HL-60/S4 treated with phorbol 12-myristate 13-acetate at 8.2 ng/mL for 4 days and 3 days (cell line): ENCODE data around the gene UBXN6.

Source experiments
- in situ Hi-C: fragments of 300-500 bp; cut with MboI; formaldehyde crosslinking; loops from 2 replicates; pipeline ENCODE4 v1.15.0; 2022; ENCODE audit warnings: low sequenced_read_pairs

The UBXN6 gene

DNA sequence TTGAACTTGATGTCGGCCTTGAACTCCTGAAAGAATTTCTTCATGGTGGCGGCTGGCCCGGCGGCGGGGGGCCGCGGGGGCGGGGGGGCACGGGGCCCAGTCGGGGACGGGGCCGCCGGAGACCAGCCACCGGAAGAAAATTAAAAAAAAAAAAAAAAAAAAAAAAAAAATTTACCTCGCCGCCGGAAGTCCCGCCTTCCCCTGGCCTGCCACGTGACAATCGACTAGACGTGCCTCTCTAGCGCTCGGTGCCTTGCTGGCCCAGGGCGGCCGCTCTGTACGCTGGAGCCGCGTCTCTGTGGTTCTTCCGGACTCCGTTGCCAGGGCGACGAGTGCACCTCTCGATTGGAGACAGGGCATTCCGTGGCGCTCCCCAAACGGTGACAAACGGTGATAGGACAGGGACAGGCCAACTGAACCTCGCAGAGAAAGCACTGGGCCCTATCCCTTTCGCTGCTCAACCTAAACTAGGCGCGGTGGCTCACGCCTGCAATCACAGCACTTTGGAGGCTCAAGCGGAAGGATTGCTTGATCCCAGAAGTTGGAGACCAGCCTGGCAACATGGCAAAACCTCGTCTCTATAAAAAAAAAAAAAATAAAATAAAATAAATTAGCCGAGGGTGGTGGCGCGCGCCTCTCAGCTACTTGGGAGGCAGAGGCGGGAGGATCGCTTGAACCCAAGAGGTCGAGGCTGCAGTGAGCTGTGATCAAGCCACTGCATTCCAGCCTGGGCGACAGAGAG lies at the start of gene UBXN6:
Gene UBXN6, minus strand, starts transcription at position 141 of the 742 bp plus-strand sequence. Its CDS starts 97 bp downstream, at position 44.
- in situ Hi-C loops: no loop called here

GRCh38 chr19:4507150-4507452 lies 49.5 kb upstream of the UBXN6 start:
- in situ Hi-C loops: no loop called here

DNA sequence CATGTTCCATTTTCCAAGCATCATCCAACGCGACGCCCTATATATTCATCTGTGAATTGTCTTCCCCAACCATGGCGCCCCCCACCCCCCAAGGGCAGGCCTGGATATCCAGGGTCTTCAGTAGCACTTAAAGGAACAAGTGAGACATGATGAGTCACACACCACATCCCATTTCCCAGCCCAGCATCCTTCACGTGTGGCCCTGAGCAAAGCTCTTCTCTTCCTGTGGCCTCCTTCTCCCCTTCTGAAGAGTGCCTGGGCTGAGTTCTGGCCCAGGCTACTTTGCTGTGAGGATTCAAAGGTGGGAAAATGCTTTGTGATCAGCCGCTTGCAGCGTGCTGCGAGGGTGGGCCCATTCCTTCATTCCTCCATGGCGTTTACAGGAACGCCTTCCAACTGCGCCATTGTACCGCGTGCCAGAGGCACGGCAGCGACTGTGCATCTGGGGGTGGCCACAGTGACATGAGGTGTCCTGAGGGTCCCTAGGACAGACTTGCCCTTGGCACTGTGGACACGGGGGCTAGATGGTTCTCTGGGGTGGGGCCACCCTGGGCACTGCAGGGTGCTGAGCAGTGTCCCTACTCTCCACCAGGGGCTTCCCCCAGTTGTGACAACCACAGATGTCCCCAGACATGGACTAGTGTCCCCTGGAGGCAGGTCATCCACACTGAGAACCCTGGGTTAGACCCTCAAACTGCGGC lies 49.0 kb upstream of the UBXN6 start:
- in situ Hi-C loops: no loop called here

DNA sequence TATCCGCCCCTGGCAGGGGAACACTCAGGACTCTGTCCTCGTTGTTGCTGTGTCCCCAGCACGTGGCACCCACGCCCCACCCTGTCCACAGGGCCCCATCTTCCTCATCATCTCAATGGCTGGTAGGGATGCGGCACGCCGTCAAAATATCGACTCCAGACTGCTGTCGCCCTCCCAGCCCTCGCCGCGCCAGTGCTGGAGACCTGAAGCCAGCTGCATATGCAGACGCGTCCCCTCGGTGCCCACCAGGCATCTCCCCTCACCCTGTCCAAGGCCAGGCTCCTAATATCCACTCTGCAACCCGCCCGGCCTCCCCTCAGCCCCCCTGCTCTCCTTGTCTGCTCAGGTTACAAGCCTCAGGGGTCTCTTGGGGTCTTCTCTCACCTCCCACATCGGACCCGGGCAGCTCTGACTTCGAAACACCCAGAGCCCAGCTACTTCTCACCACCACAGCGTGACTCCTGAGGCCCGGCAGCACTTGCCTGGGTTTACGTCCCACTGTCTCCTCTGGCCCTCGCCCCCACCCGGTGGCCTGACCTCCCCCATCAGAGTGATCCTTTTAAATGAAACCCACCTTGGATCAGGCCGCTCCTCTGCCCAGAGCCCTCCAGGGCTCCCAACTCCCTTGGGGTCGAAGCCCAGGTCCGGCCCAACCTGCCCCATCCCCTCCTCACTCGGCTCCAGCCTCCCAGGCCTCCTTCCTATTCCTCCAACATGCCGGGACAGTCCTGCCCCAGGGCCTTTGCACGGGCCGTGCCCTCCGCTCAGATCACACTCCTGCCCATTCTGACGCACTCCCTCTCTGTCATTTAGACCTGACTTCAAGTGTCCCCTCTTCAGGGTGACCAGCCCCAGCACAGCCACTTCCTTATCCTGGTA lies 48.2 kb upstream of the UBXN6 start:
- in situ Hi-C loops: no loop called here

DNA sequence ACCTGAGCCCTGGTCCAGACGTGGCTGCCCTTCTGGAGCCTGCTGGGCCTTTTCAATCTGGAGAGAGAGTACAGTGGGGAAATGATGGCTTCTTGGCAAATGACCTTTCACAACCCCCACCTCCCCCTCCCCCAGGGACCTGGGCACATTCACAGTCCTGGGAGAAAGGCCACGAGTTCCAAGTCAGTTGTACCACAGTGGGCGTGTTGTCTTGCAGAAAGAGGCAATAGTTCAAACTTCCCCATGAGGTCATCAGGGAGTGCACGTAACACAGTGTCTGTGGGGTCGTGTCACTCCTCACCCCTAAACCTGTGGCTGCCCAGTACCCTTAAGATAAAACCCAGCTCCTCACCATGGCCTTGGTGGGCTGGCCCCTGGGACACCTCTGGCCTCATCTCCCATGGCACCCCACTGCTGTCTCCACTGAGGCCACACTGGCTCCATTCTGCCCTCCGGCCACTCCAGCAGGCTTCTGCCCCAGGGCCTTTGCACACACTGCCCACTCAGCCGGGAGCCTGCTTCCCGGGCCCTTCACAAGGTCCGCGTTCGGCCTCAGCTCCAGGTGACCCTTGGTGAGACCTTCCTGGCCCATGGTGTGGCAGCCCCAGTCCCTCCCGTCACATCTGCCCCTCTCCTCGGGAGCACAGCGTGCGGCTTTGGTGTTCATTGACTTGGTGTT lies 47.4 kb upstream of the UBXN6 start:
- in situ Hi-C loops: no loop called here

DNA sequence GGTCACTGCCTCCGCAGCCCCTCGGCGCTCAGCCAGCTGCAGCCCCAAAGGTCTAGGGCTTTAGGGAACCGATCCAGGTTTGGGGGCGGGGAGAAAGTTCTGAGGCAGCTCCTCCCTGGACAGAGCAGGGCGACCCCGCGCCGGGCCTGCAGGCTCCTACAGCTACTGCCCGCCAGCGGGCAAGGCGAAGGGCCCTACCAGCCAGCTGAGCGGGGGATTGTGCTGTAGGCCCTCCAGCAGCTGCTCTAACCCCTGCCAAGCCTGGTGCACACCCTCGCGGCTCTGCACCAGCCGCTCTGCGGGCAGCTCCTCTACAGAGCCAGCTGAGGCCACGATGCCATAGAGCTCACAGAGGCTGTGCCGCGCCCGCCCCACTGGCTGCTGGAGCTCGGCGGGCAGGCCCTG lies 46.7 kb upstream of the UBXN6 start:
- in situ Hi-C loops: no loop called here

DNA sequence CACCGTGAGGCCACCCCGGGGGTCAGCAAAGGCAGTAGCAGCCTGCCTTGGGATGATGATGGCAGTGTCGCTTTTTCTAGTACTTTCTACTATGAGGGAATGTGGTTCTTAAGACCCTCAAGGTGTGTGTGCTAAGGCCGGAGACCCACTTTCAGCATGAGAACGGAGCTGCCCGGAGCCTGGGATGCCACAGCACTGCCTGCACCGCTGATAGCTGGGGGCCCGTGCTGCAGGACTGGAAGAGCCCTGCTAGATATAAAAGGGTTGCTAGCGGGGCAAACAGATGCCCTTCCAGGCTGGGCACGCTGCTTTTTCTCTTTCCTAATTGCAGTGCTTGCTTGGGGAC lies 46.2 kb upstream of the UBXN6 start:
- in situ Hi-C loops: no loop called here

- in situ Hi-C loops: no loop called here
Measured at GRCh38 chr19:4503132-4503824, 45.7 kb upstream of the UBXN6 start.

- in situ Hi-C loops: no loop called here
Measured at GRCh38 chr19:4502282-4503131, 44.9 kb upstream of the UBXN6 start.

- in situ Hi-C loops: no loop called here
Measured at GRCh38 chr19:4501691-4502090, 44.1 kb upstream of the UBXN6 start.

DNA sequence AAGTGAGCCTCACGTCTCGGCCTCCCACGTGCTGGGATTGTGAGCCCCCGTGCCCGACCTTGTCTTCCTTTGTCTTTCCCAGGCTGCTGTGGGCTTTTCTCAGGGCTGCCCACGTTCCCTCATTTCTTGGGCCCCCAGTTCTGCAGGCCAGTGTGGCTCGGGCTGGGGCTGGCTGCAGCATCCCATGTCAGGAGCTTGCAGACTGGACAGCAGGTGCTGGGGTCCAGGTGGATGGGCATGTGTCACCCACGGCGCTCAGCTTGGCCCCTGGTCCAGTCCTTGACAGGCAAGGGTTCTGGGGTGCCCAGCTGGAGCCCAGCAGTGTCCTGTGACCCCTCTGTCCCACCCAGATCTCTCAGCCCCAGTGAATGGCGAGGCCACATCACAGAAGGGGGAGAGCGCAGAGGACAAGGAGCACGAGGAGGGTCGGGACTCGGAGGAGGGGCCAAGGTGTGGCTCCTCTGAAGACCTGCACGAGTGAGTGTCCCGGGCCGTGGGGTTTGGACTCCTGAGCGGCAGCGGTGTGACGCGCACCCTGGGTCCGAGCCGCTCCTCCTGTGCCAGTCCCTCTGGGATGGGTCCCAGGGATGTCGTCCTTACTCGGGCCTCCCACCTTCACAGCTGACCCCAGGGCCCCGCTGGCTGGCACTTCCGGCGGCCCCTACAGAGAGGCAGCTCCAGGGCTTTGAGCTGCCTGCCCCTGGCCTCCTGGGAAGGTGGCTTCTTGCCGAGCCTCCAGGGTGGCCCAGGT lies 43.4 kb upstream of the UBXN6 start:
- in situ Hi-C loops: no loop called here

DNA sequence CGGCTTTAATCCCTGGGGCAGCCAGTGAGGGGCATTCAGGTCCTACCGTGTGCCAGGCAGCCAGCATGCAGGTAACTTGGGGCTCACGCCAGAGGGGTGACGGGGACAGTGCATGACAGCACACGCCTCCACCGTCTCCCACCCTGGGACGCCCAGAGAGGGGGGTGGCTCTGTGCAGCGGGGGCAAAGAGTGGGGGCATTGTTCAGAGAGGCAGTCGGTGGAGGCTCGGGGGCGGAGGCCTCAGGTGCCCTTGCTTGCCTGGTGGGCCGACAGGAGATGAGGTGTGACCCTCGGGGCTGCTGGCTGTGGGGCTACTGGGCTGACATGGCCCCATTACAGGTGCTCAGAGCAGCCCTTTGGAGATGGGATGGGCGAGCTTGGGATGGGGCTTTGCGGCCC lies 42.3 kb upstream of the UBXN6 start:
- in situ Hi-C loops: no loop called here

DNA sequence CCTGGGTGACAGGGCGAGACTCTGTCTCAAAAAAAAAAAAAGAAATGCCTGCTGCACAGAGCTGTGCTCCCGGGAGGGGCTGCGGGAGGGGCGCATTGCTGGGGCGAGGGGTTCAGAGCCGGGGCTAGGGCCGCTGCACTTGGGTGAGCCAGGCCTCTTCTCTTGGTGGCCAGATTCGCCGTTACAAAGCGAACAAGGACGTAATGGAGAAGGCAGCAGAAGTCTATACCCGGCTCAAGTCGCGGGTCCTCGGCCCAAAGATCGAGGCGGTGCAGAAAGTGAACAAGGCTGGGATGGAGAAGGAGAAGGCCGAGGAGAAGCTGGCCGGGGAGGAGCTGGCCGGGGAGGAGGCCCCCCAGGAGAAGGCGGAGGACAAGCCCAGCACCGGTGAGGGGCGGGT lies 41.7 kb upstream of the UBXN6 start:
- in situ Hi-C loops: no loop called here

DNA sequence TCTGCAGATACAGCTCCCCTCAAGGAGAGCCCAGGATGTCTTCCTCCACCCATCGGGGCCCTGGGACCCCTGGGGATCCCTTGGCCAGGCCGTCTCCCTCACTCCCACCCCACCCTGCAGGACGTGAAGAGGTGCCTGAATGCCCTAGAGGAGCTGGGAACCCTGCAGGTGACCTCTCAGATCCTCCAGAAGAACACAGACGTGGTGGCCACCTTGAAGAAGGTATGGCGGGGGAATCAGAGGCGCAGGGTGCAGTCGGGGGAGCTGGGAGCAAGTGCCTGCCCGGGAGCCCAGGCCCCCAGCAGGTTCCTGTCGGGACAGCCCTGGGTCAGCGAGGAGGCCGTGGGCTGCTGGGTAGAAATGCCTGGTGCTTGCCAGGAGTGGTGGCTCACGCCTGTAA lies 41.1 kb upstream of the UBXN6 start:
- in situ Hi-C loops: no loop called here

GRCh38 chr19:4497770-4498389 lies 40.3 kb upstream of the UBXN6 start:
- in situ Hi-C loops: no loop called here

DNA sequence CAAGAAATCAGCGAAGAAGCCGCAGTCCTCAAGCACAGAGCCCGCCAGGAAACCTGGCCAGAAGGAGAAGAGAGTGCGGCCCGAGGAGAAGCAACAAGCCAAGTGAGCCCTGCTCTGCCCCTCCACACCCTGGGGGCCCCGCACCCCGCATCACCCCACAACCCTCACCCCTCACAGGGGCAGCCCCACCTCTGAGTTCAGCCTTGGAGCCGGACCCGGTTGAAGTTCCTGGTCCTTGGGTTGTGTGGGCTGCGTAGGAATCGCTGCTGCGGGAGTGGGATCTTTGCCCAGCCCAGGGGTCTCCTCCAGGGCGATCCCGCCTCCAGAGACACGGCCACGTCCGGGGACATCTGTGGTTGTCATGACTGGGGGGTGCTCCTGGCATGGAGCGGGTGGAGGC lies 38.7 kb upstream of the UBXN6 start:
- in situ Hi-C loops: no loop called here

- in situ Hi-C loops: no loop called here
Measured at GRCh38 chr19:4495471-4495870, 37.9 kb upstream of the UBXN6 start.

- in situ Hi-C loops: no loop called here
Measured at GRCh38 chr19:4494691-4495064, 37.1 kb upstream of the UBXN6 start.
